Fibroblast of the aortic adventitia (primary cell): ENCODE results near the gene ULK4. TPM values are rescaled to one million over a fixed set of nuclear protein-coding genes. Genes with fewer than 3 reads are reported as not detected.
"Not testable (repeated sequence)": the region's sequence is repeated elsewhere in the genome, so short reads cannot be mapped to it uniquely, and the experiment has no call there.

Source experiments
- DNase-seq: peaks from one replicate; pipeline ENCODE4 v3.0.0-alpha.2; 2010; ENCODE audit warnings: low read depth
- H3K4me3 ChIP-seq: 2 replicates; pipeline ENCODE4 v1.5.1; 2011; ENCODE audit warnings: low read depth, mild to moderate bottlenecking, control low read depth, low read length, moderate library complexity
- CTCF ChIP-seq: IDR thresholded peaks from 2 replicates; pipeline ENCODE4 v1.5.1; 2011; ENCODE audit warnings: mild to moderate bottlenecking, low read length, control low read depth, inconsistent platforms; ENCODE audit not compliant: insufficient read depth
- total RNA-seq: library from RNA; depleted of rRNA; stranded (reverse); fragments of >200 nt; gene quantifications from 2 replicates; pipeline ENCODE4 v1.2.3, GENCODE V29; 2012; ENCODE audit warnings: low replicate concordance

The ULK4 gene
- total RNA-seq, 1 donor, result 16.1 TPM

DNA sequence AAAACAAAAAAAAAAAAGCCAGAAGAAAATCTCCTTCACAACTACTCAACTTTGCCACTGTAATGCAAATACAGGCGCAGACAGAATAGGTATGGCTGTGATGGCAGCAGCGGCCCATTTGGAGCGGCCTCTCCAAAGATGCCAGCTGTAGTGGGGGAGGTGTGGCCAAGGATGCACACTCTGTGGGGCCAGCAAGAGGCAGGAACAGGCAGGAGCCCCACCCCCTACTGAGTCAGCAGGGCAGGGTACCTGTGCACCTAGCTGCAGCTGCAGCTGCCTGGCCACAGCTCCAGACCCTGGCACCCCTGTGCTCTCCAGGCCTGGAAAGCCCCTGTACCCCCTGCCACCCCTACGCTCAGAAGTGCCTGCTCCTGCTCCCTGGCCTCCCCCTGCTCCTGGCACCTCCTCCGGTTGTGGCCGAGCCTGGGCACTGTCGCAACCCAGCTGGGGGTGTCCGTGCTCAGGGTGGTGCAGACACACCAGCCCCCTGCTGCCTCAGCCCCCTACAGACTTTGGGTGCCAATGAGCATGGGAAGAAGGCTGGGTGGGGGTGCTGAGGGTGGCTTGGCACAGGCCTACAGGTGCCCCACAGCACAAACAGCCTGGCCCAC lies 312.7 kb downstream of the ULK4 start:
- DNase-seq, result no peak
- no peak for TF ChIP-seq CTCF
- H3K4me3 ChIP-seq, result no peak overlapping the region

GRCh38 chr3:41647730-41648129 lies 314.2 kb downstream of the ULK4 start:
- H3K4me3 ChIP-seq, DNase-seq: not testable (repeated sequence)

DNA sequence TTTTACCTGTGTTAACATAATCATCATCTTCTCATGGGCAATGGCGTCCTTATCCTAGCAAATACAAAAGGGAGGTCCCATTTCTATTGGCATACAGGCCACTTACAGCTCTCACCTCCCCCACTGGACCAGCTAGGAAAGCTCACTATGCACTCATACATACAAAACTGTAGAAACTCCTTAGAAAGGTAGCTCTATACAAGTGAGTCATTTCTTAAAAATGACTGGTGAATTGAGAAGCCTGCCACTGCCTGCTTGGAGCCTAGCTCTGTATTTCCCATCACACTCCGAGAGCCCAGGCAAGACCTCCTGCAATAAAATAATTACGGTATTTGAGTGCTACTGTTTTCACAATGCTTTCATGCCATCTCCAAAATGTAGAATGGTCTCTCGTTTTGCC lies 321.8 kb downstream of the ULK4 start:
- TF ChIP-seq CTCF, result no peak
- no peak overlapping the region for H3K4me3 ChIP-seq
- DNase-seq, result no peak

DNA sequence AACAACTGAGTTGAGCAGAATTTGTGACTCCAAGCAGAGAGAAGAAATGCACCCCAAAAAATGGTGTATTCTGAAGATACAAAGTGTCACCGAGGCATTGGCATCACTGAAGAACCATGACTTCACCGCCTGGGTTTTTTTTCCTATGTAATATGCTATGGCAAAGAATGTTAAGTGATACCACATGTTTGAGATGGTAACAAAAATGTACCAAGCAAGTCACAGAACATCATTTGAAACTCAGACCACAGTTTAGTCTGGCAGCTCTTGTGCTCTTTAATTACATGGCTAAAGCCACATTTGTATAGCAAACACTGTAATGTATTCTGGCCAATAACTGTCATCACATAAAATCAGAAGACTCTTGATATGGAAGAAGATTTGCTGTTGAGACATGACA lies 323.5 kb downstream of the ULK4 start:
- DNase-seq, result no peak
- TF ChIP-seq CTCF, result no peak

GRCh38 chr3:41632700-41633099 lies 329.2 kb downstream of the ULK4 start:
- TF ChIP-seq CTCF, result no peak
- no peak for DNase-seq
- H3K4me3 ChIP-seq, result no peak overlapping the region

More for the DNA sequence above, 323.5 kb downstream of the ULK4 start:
- H3K4me3 ChIP-seq, result no peak overlapping the region

DNA sequence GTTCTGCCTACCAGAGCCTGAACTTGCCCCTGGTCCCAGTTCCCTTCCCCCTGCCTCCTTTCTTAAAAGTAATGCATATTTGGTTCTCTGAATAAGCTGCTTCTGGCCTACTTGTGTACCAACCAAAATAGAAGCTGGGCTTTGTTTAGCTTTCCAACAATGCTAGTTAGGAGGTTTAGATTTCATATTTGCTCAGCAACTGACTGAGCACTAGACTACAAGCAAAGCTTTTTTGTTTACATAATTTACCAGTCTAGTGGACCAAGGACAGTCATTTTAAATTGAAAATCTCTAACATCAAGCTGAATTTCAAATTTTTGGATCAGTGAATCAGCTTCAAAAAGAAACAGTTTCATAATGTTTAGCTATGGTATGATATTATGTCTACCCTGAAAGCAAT lies 331.2 kb downstream of the ULK4 start:
- TF ChIP-seq CTCF, result no peak
- no peak for DNase-seq
- no peak overlapping the region for H3K4me3 ChIP-seq

DNA sequence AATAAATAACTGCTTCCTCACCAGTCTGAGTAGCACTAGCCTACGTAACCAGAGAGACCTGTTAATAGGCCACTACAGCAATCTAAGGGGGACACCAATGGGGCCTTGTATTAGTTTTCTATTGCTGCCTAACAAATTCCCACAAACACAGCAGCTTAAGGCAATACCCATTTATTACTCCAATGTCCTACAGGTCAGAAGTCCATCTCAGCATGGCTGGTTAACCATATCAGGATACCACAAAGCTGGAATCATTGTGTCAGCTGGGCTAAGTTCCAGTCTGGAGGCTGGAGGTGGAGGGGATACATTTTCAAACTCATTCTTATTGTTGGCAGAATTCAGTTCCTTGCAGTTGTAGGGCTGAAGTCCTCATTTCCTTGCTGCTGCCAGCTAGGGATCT lies 331.9 kb downstream of the ULK4 start:
- DNase-seq, result no peak
- H3K4me3 ChIP-seq, result no peak overlapping the region
- no peak for TF ChIP-seq CTCF

DNA sequence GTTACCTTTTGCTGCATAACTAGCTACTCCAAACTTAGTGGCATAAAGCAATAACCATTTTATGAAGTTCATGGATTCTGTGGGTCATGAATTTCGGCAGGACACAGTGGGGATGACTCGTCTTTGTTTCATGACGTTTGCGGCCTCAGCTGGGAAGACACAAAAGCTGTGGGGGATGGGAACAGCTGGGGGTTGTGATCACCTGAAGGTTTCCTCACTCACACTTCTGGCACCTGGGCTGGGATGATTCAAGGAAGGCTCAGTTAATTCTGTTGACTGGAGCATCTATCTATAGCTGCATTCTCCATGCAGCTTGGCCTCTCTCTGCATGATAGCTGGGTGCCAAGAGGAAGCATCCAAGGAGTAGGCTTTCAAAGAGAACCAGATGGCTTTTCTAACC lies 332.8 kb downstream of the ULK4 start:
- no peak for TF ChIP-seq CTCF

More for the DNA sequence above, 332.8 kb downstream of the ULK4 start:
- DNase-seq, result no peak
- H3K4me3 ChIP-seq, result no peak overlapping the region
